Left renal pelvis (tissue), 4 donors: ENCODE measurements around the gene LTBP2. TPM values are rescaled to one million over a fixed set of nuclear protein-coding genes. Genes with fewer than 3 reads are reported as not detected.

ENCODE experiments used
- DNase-seq, 4 donors: peaks; one replicate each; pipeline ENCODE4 v3.0.0-alpha.2; 2013; ENCODE audit warnings: low read depth in 4 of 4, low spot score in 3 of 4
- polyA plus RNA-seq, 4 donors: library from polyadenylated mRNA; unstranded; fragments of 120-200 nt; gene quantifications; one replicate each; pipeline ENCODE4 v1.2.1, GENCODE V29; 2013; ENCODE audit not compliant: insufficient read length in 4 of 4

The LTBP2 gene
- polyA plus RNA-seq, 4 donors, result 2.8 to 96.5 (median 7.9) TPM

DNA sequence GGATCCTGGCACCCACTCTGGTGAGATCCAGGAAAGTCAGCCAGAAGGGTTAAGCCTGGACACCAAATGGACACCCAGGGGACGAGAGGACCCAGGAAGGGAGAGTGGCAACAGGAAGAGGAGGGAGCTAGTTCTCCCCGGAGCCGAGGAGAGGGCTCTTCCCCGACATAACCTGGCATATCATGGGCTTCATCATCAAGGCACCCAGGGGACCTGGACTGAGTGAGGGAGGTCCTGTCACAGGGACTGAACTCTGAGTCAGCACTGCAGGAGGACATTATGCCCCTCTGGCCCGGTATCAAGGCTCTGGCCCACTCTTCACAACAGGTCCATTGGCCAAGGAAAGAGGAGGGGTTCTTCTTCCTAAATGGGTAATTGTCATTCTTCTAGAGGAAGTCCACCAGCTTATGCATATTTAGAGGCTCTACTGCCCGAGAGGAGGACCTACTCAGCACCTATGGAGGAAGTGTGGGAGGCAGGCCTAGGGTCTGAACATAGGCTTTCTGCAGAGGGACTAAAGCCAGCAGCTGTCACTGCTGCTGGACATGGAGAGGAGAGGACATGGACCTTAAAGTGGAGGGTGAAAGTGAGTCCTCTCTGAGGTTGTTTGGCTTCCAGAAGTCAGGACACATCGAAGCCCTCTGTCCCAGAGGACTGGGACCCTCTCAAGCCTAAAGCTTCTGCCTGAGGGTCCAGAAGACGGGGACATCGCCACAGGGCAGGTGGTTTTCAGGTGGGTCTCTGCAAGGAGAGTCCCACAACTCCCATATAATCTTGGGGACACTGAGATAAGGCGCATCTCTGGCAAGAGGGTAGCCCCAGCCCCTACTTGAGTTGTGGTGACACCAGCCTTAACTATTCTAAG, 99.8 kb downstream of the LTBP2 start:
- DNase-seq, result no peak

DNA sequence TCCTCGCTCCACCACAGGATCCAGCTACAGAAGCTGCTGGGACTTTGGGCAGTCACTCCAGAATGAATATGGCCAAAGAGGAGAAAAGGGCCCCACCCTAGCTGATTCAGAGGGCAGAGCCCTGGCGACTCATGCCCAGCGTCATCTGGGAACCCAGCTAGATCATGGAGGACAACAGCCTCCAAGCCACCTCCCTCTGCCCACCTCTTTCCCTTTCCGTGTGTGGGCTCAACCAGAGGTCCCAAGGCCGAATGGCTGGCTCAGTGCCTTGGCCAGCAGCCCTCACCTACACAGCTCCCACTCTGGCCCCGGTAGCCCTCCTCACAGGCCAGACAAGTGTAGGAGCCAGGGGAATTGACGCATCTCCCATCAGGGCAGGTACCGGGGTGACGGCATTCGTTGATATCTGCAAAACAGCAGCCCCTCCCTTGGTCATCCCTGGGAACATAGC, 101.1 kb downstream of the LTBP2 start:
- DNase-seq, result no peak

DNA sequence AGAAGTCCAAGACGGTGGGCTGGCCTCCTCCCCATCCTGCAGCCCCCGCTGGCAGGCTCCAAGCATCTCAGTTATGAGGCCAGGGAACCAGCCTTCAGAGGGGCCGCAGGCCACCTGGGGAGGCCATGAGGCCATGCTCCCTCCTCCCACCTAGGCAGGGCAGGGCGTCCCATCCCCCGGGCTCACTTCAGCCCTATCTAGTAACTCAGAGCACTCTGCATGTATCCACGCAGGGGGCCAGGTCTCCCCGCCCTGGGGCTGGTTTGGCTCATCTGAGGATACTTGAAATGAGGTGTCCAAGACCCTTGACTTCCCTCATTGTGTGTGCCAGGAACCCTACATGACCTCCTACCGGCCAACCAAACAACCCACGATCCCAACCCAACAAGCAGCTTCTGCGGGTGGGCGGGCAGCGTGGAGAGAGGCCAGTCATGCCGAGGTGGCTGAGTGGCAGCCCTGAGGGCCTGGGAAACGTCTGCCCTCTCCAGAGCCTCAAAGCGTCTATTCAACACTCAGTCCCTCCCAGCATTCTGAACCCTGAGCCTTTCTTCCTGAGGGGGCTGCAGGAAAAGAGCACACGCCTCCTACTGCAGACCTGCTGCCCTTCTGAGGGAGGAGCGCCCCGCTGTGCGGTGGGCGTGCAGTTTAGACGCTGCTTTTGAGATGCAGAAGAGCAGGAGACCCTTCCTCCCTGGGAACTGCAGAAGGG, 101.7 kb downstream of the LTBP2 start:
- no peak for DNase-seq

DNA sequence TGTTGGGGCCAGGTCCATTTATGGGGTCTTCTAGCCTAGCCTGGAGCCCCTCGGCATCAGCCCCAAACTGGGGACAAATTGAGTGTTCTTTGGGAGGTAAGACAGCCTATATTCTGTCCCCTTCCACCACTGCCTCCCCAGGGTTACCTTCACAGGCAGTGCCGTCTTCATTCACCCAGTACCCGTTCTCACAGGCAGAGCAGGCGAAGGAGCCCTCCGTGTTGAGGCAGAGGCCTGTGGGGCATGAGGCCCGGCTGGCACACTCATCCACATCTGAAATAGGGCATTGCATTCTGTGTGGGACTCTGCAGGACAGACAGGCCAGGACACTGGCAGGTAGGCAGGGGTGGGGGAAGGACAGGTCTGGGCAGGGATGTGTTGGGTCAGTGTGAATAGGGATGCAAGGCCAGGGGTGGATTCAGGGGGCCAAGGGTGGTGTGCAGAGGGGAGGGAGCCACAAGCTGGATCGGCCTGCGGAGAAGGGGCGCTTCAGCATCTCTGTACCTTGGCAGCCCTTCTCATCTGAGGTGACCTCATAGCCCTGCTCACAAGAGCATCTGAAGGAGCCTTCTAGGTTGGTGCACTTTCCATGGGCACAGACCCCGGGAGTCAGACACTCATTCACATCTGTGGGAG, 102.3 kb downstream of the LTBP2 start:
- DNase-seq, result no peak

DNA sequence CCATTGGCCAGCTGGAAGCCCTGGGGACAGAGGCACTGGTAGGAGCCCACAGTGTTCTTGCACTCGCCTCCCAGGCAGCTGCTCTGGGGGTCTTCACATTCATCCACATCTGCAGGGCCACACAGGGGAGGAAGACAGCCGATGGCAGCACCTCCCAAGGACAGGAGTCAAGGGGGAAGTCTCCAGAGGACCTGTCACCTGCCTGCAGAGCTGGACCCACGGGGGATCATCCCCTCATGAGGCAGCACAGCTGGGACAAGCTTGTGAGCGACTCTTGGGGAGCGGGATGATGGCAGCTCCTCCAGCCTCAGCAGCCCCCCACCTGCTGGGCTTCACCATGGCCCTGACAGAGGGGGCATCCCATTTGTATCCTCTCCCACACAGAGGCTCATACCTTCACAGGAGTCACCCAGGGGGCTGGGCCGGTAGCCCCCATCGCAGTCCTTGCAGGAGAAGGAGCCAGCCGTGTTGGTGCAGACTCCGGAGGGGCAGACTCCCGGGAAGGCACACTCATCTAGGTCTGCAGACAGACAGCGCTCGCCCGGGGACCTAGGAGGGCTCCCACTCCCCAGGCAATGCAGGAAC, 103.1 kb downstream of the LTBP2 start:
- DNase-seq, result no peak

DNA sequence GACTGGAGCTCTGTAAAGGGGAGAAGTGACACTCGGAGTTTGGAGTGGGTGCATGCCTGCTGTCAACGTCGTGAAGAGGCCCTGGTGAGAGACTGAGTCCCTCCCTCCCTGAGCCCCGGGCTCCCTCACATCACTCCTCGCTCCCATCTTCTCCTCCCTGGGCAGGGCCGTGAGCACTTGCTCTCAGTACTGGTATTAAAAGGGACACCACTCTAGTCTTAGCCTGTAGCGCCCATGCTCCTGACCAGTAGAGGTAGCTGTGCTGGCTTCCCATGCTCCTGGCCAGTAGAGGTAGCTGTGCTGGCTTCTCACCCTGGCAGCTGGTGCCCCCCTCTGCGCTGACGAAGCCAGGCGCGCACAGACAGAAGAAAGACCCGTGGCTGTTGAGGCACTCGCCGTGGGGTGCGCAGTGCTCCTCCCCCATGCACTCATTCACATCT, 103.7 kb downstream of the LTBP2 start:
- no peak for DNase-seq

DNA sequence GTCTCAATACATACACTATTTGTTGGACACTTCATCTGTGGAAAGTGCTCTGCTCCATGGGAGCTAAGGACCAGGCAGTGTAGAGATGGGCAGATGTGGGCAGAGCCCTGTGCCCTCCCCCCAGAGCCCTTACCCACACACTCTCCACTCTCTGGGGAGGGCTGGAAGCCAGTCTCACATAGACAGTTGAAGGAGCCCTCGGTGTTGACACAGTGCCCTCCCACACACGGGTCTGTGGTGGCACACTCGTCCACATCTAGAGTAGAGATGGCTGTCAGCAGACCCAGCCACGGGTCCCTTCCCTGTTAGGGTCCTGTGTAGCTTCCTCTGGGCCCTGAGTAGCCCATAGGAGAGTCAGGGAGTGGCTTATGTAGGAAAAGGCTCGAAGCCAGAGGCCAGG, 104.2 kb downstream of the LTBP2 start:
- no peak for DNase-seq

DNA sequence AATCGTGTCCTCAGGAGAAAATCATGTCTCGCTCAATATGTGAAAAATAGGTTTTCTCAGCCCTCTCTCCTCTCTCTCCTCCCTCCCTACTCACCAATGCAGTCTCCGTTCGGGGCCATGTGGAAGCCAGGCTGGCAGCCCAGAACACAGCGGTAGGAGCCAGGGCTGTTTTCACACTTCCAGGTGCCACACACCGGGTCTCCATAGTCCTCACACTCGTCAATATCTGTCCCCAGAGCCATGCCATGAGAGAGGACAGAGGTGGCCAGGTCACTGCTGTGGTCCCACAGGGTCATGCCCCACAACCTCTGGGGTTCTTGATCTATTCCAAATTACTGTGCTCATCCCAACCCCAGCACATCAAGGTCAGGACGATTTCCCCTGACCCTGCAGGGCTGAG, 105.0 kb downstream of the LTBP2 start:
- DNase-seq, result no peak

DNA sequence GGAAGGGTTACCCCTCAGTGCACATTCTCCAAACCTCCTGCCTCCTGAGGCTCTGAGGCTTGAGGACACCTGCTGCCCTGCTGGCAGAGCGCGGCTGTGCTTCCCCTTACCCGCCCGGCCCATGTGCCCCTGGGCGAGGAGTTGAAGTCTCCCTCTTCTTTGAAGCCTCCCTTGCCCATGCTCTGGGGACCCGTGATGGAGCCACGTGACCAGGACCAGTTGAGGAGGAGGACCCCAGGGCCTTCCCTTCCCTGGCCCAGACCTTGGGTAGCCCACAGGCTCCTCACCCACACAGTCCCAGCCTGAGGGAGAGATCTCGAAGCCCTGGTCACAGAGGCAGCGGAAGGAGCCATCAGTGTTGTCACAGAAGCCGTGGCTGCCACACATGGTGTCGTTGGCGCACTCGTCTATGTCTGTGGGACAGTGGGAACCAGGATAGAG, 105.6 kb downstream of the LTBP2 start:
- no peak for DNase-seq

DNA sequence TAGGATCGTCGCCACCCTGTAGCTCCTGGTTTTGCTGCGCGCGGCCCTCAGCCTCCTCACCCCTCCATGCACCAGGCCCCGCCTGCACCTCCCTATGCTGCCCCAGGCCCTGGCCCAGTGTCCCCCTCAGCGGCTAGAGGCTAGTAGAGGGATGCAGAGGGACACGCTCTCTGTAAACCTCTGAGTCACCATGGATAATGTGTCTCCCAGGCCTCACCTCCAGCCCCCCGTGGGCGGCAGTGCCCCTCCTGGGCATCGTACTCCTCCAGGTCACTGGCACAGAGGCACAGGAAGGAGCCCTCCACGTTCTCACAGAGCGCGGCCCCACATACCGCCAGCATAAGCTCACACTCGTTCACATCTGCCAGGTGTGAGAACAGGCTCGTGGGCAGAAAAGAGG, 106.2 kb downstream of the LTBP2 start:
- DNase-seq, result no peak

DNA sequence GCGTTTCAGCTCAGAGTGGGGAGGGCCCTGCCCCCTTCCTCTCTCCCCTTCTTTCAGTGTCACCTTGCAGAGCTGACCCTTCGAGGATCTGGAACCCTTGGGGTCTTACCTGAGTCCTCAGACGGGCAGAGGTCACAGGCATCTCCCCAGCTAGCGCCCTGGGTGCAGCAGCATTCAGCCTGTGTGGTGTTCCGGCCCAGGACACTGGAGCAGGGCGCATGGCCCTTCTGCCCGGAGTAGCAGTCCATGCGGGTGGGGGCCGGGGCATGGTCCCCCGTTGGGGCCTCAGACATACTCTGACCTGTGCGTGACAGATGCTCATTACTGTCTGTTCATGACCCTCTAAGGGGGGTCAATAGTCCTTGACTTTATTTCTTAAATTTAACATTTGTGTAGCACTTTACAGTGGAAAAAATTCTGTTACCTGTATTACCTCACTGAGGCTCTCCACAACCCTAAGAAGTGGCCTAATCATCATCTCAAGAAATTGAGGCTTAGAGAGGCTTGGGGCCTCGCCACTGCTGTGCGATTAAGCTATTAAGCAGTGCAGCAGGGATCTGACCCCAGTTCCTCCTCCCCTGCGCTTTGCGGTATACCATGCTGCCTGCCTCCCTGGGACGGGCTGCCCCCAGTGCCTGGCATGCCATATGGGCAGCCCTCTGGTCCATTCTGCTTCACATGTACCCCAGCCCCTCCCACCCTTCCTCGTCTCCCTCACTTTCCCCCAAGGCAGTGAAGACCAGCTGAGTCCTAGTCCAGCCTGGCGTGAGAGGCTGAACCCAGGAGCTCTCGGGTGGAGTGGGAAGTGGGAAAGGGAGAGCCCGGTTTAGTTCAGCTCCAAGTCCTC, 106.9 kb downstream of the LTBP2 start:
- DNase-seq, result no peak

DNA sequence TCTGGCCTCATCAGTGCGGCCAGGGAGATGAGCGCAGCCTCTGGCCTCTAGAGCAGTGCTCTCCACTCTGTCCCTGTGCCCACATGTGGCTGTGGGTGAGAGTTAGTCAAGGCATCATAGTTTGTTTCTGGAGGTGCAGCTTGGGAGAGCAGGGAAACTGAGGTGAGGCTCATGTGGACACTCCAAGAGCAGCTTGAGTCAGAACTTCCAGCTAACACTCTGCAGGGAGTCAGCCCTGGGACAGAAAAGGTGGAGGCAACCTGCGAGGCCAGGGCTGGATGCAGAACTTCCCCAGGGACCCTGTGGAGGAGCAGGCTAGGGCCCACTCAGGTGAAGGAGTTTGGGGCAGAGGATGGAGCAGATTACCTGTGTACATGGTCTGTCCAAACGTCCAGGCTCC, 107.6 kb downstream of the LTBP2 start:
- DNase-seq, result no peak

DNA sequence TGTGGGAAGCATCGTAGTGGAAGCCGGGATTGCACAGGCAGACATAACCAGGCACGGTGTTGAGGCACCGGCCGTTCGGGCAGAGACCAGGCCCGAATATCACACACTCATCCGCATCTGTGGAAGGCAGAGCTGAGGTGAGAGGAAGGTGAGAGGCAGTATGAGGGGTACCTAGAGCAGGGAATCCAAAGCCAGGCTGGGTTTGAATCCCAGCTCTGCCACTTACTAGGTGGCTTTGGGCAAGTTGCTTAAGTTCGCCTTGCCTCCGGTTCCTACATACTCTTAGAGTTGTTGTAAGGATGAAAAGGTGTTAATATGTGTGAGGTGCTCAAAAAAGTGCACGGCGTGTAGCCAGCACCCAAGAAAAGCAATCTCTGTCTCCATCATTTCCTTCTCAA, 108.1 kb downstream of the LTBP2 start:
- DNase-seq, result no peak

DNA sequence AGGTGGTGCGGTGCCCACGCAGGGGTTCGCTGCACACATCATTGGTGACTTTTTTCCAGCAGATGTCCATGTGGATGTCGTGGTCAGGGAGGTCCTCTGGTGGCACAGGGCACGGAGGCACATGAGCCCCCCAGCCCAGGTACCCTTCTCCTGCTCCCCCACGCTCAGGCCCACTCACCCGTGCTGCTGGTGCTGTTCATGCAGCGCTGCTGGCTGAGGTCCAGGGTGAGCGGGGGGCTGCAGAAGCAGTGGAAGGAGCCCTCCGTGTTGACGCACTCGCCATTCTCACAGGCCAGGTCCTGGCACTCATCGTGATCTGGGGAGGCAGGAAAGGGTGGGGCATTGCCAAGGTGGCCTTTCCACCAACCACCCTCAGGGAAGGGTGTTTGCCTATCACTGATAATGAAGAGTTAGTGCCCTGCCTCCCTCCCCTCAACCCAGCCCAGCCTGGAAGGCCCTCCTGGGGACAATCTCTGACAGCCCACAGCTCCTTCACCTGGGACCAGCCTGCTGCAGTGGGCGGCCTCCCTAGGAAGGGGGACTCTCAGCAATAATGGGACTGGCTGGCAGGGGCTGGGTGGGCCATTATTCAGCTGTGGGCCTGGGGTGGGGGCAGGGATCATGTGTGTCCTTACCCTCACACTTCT, 108.6 kb downstream of the LTBP2 start:
- DNase-seq, result no peak

DNA sequence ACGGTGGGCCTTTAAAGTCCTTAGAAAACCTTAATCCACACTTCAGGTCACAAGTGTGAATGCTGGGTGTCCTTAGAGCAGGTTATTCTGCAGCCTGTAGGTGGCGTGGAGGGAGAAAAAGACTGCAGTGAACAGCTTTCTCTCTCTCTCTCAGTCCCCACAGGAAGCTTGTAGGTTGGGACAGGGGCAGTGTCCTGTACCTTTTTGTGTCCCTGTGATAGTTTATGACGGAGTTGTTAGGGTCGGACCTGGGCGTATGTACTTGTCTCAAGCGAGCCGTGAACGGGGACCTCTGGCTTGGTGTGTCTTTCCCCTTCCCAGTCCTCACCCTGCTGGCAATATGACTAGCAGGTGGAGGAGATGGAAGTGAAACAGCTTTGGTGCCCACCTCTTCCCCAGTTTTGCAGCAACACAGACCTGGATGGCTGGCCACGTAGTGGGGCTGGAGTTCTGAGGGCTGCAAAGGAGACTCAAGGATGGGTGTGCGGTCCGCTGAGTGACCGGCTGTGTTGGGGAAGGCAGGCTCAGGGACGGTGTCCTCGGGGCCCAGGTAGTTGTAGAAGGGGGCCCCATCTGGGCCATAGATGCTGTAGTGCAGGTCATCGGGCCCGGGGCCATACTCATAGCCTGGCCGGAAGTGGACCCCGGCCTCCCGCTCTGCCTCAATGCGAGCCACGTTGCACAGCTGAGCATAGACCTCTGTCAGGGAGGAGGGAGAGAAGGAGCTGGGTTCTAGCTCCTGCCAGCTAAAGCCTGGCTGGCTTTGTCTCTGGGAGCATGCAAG, 109.6 kb downstream of the LTBP2 start:
- no peak for DNase-seq

DNA sequence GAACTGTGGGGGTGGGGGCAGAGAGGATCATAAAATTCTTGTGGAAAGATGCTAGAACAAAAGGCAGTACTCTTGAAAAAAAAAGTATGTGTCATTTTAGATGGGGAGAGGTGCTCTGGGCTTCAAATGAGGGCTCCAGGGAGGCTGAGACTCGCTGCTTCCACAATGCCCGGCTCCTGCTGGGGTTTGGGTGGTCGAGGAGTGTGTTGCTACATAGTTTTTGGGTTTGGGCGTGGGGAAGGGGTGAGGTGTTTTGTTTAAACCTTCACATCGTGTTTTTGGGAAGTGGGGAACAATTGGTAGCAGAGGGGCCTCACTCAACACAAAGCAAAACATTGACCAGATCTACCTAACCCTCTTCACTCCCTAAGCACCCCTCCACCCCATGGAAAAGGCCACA, 110.3 kb downstream of the LTBP2 start:
- no peak for DNase-seq

DNA sequence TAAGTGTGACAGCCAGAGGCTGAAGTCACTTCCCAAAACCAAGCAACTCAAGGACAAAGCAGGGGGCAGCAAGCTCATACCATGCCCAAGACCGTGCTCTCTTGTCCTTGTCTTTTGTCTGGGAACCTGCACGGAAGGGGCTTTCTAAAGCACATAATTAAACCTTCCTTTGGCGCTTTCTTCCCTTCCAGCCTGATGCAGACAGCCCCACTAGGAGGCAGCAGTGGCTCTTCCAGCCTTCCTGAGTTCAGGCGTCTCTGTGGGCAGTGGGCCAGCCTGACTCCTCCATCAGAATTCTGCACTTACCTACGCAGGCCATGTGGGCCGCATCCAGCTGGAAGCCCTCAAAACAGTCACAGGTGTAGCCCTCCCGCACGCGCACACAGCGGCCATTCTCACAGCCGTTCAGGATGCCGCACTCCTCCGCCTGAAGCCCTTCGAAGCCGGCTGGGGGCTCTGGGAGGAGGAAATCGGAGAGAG, 110.9 kb downstream of the LTBP2 start:
- DNase-seq, result peak; percentile 56 to 81 (median 70)

DNA sequence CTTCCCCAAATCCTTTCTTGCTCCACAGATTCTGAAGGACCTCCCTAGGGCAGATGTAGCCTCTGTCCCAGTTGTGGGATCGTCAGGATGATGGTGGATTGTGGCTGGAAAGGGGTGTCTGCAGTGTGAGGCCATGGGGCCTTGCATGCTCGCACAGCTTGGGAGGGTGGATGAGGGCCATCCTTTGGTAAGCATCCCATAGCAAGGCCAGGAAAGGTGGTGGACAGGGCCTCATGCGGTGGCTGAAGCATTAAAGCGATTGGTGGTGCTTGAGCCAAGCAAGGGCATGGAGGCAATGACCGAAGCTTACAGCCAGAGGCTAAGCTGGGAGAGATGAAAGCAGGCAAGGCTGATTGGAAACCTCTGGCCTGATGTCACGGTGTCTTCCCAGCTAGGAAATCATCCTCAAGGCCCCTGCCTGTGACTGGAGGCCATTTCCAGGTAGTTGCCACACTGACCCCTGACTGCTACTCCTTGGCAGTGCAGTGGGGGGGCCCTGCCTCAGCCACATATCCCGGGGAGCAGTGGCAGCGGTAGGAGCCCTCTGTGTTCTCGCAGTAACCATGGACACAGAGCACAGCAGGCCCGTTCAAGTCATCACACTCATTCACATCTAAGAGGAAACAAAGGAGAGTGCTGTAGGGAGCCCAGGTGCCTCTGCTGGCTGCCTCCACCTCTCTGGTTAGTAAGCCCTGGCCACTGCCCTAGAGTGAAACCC, 111.5 kb downstream of the LTBP2 start:
- no peak for DNase-seq
